HG03175 (cell line): ENCODE results near the gene CFAP65.

Experiments used
- ATAC-seq: cut with Tn5 transposase; IDR thresholded peaks from one replicate; pipeline ENCODE4 v1.9.1; 2021; ENCODE audit warnings: mild to moderate bottlenecking, moderate library complexity; ENCODE audit not compliant: unreplicated experiment

Gene CFAP65

DNA sequence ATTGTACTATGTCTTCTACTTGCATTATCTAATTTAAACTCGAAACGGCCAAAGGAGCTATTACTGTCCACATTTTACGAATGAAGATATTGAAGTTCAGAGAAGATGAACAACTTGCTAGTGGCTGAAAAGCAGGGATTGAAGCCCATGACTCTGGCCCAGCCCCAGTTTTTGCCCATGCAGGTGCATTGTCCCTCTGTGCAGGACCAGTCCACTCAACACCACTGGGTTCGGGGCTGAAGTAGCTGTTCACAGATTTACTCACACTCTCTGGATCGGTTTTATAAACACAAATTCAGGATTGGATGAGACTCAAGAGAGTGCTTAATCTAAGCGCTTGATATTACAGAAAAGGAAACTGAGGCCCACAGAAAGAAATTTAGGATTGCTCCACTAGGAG lies 20.8 kb upstream of the CFAP65 start:
- no peak for ATAC-seq

DNA sequence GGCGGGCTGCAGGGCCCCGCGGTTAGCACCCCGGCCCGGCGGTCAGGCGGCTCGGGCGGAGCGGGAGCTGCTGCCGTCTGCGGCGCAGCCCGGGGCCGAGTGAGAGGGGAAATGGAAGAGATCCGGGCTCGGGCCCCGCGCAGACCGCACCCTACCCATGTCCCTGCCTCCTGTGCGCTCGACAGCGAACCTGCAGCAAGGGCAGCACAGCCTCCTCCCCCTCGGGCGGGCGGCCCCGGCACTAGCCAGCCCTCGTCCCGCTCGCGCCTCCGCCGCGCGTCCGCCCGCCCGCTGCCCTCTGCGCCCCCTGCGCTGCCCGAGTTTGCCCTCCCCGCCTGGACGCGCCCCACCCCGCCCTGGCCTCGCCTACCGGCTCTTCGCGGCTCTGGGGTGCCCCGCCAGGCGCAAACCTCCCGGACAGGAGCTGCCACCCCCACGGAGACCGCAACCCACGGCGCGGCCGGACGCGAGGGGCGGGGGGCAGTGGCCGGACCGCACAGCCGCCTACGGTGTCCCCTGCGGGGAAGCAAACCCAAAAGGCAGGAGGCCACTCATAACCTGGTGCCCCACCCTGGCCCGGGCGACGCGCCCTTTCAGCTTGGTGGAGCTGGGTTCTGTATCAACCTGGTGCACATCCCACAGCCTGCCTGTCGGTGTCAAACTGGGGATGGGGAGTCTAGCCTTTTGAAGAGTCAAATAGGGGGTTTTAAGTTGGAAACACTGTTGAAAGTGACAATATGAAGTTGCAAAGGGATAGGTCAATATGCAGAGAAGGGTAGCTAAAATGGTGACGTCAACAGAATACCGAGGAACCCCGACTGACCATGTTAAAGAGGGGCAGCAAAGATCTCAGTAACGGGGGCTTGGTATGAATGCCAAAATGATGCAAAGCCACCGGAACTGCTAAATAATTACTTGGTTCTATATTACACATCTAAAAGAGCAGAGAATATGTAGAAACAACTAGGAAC lies 19.8 kb upstream of the CFAP65 start, which contains the start of gene IHH:
Gene IHH (minus strand): TSS at position 101 of the 971 bp plus-strand sequence. CDS start 454 bp downstream, outside the sequence.
- no peak for ATAC-seq

DNA sequence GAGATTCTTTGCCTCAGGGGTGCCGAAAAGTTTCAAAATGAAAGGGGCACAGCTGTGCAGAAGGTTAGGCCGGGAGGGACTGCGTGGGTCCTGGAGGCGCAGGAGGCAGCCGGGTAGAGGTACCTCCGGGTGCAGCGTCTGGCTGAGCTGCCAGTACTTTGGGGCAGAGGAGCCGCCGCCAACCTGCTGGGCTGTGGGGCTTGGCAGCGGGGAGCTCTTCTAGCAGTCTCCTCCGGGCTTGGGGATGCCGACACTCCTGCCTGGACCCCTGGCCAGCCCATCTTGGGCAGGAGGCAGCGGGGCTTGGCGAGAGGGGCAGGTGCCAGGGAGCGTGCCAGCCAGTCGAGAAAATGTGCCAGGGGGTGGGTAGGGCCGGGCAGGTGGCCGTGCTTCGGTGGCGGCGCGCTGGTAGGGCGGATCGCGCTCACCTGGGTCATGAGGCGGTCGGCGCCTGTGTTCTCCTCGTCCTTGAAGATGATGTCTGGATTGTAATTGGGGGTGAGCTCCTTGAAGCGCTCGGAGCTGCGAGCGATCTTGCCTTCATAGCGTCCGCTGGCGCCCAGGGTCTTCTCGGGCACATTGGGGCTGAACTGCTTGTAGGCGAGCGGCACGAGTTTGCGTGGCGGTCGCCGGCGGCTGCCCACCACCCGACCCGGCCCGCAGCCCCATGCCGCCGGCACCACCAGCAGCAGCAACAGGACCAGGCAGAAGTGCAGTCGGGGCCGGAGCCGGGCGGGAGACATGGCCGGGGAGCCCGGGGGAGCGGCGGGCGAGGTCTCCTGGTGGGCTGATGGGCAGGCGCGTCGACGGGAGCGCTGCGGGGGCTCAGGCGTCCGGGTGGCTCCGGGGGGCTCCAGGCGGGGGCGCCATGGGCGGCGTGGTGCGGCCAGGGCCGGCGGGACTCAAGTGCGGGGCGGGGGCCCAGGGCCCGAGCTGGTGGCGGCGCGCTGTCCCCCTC lies 18.7 kb upstream of the CFAP65 start:
- ATAC-seq, result no peak

DNA sequence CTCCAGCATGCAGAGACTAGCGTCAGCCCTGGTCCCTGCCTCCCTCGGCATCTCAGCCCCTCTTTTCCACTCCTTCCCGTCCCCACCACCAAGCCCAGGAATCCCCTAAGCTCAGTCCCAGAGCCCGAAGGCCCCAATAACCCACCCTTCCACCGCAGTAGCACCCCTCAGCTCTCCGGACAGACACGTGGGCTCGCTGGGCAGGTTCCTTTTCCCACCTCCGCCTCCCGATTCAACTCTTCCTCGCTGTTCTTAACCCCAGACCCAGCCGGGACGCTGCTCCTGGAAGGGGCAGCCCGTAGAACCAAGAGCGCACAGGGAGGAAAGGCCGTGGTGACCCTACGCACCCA lies 18.0 kb upstream of the CFAP65 start:
- no peak for ATAC-seq

- no peak for ATAC-seq
Measured at GRCh38 chr2:219058541-219059374, 17.4 kb upstream of the CFAP65 start.

GRCh38 chr2:219057709-219058540 lies 16.6 kb upstream of the CFAP65 start:
- ATAC-seq, result peak; percentile 88

DNA sequence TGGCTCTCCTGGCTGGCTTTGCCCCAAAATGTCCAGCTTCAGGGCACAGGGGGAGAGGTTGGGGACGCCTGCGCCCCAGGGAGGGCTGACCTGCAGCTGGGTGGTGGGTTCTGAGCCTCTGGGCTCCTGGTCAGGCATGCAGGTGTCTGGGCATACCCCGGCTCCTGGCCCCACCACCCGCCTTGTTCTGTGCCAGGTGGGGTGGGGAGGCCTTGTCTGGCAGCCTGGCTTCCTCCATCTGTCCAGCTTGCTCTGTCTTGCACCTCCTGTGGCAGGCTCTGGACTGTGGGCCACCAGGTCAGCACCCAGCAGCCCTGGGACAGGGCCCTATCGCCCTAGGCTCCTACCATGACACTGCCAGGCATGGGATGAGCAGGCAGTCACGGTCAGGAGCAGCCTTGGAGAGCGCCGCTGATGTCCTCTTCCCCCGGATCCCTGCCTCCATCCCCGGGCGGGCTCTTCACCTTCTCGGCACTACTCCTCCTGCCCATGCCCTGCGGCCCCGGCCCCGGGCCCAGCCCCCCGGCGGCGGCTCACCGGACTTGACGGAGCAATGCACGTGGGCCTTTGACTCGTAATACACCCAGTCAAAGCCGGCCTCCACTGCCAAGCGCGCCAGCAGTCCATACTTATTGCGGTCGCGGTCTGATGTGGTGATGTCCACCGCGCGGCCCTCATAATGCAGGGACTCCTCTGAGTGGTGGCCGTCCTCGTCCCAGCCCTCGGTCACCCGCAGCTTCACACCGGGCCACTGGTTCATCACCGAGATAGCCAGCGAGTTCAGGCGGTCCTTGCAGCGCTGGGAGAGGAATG lies 15.8 kb upstream of the CFAP65 start:
- peak; percentile 14 for ATAC-seq

DNA sequence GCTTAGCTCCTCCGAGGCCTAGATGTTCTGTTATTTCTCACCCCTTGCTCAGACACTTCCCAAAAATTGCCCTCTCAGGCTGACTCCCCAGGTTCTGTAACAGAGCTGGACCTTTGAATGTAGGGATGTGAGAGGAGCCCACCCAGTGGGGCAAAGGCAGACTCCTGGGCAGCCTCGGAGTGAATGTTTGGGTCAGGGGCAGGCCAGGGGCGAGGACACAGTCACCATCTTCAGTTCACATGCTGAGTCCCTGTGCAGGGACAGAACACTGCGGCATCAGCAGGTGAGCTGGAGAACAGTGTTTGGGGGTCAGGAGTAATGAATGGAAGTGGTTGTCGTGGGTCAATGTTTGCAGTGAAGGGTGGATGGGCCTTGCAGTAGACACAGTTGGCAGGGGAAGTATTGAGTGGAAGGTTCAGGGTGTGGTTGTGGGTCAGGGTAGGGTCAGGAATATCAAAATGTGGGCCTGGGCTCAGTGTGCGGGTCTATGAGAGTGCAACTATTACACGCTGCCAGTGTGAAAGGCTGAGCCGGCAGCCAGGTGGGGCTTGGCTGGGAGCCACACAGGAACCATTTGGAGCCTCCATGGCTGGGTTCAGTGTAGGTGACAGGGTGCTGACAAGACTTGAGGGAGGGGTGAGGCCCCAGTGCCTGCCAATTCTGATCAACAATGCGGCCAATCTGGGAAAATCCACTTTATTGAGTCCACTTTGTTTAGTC lies 15.0 kb upstream of the CFAP65 start:
- no peak for ATAC-seq

GRCh38 chr2:219054956-219055903 lies 13.9 kb upstream of the CFAP65 start:
- ATAC-seq, result no peak

DNA sequence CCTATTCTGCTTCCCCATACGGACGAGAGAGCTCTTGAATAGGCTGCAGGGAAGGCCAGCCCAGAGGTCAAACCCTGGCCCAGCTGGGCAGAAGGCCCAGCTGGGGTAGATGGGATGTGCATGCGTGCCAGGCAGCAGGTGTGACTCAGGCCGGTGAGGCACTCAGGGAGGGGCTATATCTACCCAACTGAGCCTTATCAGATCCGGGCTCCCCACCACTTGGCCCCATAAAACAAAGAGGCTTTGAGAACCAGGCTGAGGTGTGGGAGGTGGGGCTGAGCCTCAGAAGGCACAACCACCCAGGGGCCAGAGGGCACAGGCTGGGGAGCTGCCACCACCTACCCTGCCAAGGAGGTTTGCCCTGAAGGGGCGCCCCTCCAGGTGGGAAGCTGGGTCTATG lies 8.0 kb upstream of the CFAP65 start:
- no peak for ATAC-seq

- ATAC-seq, result no peak
Measured at GRCh38 chr2:219045937-219046550, 4.7 kb upstream of the CFAP65 start.

- no peak for ATAC-seq
Measured at GRCh38 chr2:219042750-219043149, 1.4 kb upstream of the CFAP65 start.

DNA sequence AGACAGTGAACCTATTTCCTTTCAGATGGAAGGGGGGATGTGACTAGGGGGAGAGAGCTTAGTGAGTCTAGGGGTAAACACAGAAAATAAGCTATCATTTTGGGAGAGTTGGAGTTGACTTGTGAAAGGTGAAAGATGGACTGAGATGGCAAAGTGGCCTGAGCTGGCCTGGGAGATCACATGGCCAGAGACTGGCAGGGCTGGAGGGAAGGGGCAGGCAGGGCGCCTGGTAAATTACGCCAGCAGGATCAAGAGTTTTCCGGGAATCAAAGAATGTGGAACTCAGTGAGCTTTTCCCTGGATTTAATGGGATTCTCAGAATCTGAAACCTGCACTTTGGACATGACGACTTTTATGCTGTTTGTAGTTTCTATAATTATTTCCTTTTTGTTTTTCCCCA lies 841 bp upstream of the CFAP65 start:
- no peak for ATAC-seq

DNA sequence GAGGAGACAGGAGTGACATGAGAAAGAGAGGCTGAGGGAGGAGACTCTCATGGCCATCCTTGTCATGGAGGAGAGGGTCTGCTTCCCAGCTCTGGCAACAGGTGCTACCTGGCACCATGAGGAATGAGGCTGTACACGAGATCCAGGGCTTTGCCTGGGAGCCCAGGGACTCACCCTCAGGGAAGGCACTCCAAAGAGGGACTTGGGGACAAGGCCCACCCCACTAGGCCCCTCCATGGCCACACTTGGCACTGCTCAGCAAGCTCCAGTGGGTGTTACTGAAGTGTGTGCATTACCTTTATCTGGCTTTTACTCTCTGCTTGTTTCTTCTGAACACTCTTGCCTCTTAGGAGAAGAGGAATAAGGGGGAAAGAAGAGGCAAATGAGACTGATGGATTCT lies 2.7 kb downstream of the CFAP65 start:
- ATAC-seq, result no peak

- ATAC-seq, result no peak
Measured at GRCh38 chr2:219037783-219038499, 3.4 kb downstream of the CFAP65 start.

GRCh38 chr2:219035942-219036341 lies 5.4 kb downstream of the CFAP65 start:
- ATAC-seq, result no peak
